SK-N-DZ (cell line): ENCODE measurements around the gene SLC5A6.
A peak's percentile ranks its signal among the peaks of the same experiment; 100 is the strongest.

ENCODE experiments used
- DNase-seq: peaks from one replicate; pipeline ENCODE4 v3.0.0-alpha.2; 2015; ENCODE audit warnings: low spot score

Gene SLC5A6

GRCh38 chr2:27175330-27175729, 36.7 kb downstream of the SLC5A6 start:
- DNase-seq = no peak

GRCh38 chr2:27174638-27175037, 37.4 kb downstream of the SLC5A6 start:
- DNase-seq = no peak

GRCh38 chr2:27171351-27171848, 40.7 kb downstream of the SLC5A6 start:
- DNase-seq = no peak

- no peak for DNase-seq
These were observed 41.3 kb downstream of the SLC5A6 start for GRCh38 chr2:27170581-27171337.

GRCh38 chr2:27164960-27165763, 46.9 kb downstream of the SLC5A6 start:
- no peak for DNase-seq

- no peak for DNase-seq
These were observed 49.6 kb downstream of the SLC5A6 start for GRCh38 chr2:27162151-27163121.

- peak; percentile 51 for DNase-seq
These were observed 51.9 kb downstream of the SLC5A6 start for GRCh38 chr2:27160191-27160590.

GRCh38 chr2:27159271-27159670, 52.8 kb downstream of the SLC5A6 start:
- no peak for DNase-seq

GRCh38 chr2:27158468-27158867, 53.6 kb downstream of the SLC5A6 start:
- DNase-seq = no peak

- DNase-seq = no peak
These were observed 57.0 kb downstream of the SLC5A6 start for GRCh38 chr2:27155069-27155520.

GRCh38 chr2:27154488-27154887, 57.6 kb downstream of the SLC5A6 start:
- no peak for DNase-seq

- DNase-seq = no peak
These were observed 59.1 kb downstream of the SLC5A6 start for GRCh38 chr2:27152796-27153464.

- no peak for DNase-seq
These were observed 59.8 kb downstream of the SLC5A6 start for GRCh38 chr2:27152102-27152795.

GRCh38 chr2:27150639-27151230, 61.3 kb downstream of the SLC5A6 start:
- DNase-seq = no peak
